OCI-LY7 (cell line): ENCODE measurements around the gene RSPH3. TPM values are rescaled to one million over a fixed set of nuclear protein-coding genes. Genes with fewer than 3 reads are reported as not detected.

ENCODE experiments used
- BruUV-seq: library from RNA; stranded (reverse); fragments of 400-500 nt; replicated peaks from 2 replicates; lab custom pipeline; 2021; lab: Mats Ljungman, UMichigan
- CTCF ChIA-PET: fragments of 300-600 bp; sonication (Branson Sonifier 250); formaldehyde crosslinking; loops from one replicate; lab custom pipeline; 2022; ENCODE audit warnings: antibody characterized with exemption; ENCODE audit not compliant: unreplicated experiment; lab: Charles Lee
- POLR2A ChIA-PET: fragments of 300-600 bp; sonication (Branson Sonifier 250); formaldehyde crosslinking; loops from one replicate; lab custom pipeline; 2022; ENCODE audit warnings: antibody characterized with exemption; lab: Charles Lee
- DNase-seq: peaks from one replicate; pipeline ENCODE4 v3.0.0-alpha.2; 2015; ENCODE audit warnings: low spot score
- H2AFZ ChIP-seq: fragments of 200-600 bp; sonication (generic), shearing (Covaris generic); 2 replicates; pipeline ENCODE4 v1.6.1; 2014; ENCODE audit warnings: mild to moderate bottlenecking, antibody characterized with exemption, low read length, moderate library complexity
- H3K27ac ChIP-seq: fragments of 200-600 bp; sonication (generic); 2 replicates; pipeline ENCODE4 v1.5.1; 2014; ENCODE audit warnings: mixed run types, low read depth, mild to moderate bottlenecking, moderate library complexity, low read length, inconsistent platforms; ENCODE audit not compliant: poor library complexity, severe bottlenecking
- H3K36me3 ChIP-seq: fragments of 200-600 bp; sonication (generic); 2 replicates; pipeline ENCODE4 v1.6.1; 2014; ENCODE audit warnings: mild to moderate bottlenecking, antibody characterized with exemption, low read length, moderate library complexity, mixed read lengths; ENCODE audit not compliant: insufficient read depth
- H3K4me1 ChIP-seq: fragments of 200-600 bp; sonication (generic); 2 replicates; pipeline ENCODE4 v1.5.1; 2014; ENCODE audit warnings: mild to moderate bottlenecking, low read length; ENCODE audit not compliant: insufficient read depth, poor library complexity, severe bottlenecking
- H3K4me2 ChIP-seq: fragments of 200-600 bp; sonication (generic); 2 replicates; pipeline ENCODE4 v1.6.1; 2014; ENCODE audit warnings: mild to moderate bottlenecking, low read length
- H3K4me3 ChIP-seq: fragments of 200-600 bp; sonication (generic); 2 replicates; pipeline ENCODE4 v1.5.1; 2014; ENCODE audit warnings: mild to moderate bottlenecking, low read depth, low read length; ENCODE audit not compliant: poor library complexity, severe bottlenecking
- H3K79me2 ChIP-seq: fragments of 200-600 bp; sonication (generic); 2 replicates; pipeline ENCODE4 v1.6.1; 2016; ENCODE audit warnings: low read depth, mild to moderate bottlenecking, low read length, moderate library complexity, mixed read lengths; ENCODE audit not compliant: insufficient read depth
- H3K9me2 ChIP-seq: fragments of 200-600 bp; sonication (generic); 2 replicates; pipeline ENCODE4 v1.6.1; 2016; ENCODE audit warnings: mild to moderate bottlenecking, low read length, mixed read lengths; ENCODE audit not compliant: insufficient read depth
- H3K9me3 ChIP-seq: fragments of 200-600 bp; sonication (generic); 2 replicates; pipeline ENCODE4 v1.6.1; 2014; ENCODE audit warnings: mild to moderate bottlenecking, mixed run types, low read length, mixed read lengths
- H4K20me1 ChIP-seq: fragments of 200-600 bp; sonication (generic); 2 replicates; pipeline ENCODE4 v1.6.1; 2014; ENCODE audit warnings: mild to moderate bottlenecking, antibody characterized with exemption, low read length, moderate library complexity, mixed read lengths; ENCODE audit not compliant: insufficient read depth
- CTCF ChIP-seq: fragments of 200-600 bp; sonication (generic); conservative IDR thresholded peaks from 2 replicates; pipeline ENCODE4 v1.5.1; 2014; ENCODE audit warnings: mild to moderate bottlenecking, antibody characterized with exemption, low read length, moderate library complexity, mixed read lengths
- EZH2phosphoT487 ChIP-seq: fragments of 200-600 bp; sonication (generic); IDR thresholded peaks from 2 replicates; pipeline ENCODE4 v1.6.1; 2018; ENCODE audit warnings: low read depth, borderline replicate concordance, mild to moderate bottlenecking, mixed run types, antibody characterized with exemption, low read length, moderate library complexity, mixed read lengths
- intact Hi-C: fragments of 100-400 bp; cut with micrococcal nuclease; formaldehyde crosslinking; loops from one replicate; pipeline ENCODE4 v1.10.0; 2022; ENCODE audit not compliant: unreplicated experiment
- total RNA-seq, 2 experiments: library from RNA; depleted of rRNA in 1 of 2; stranded (reverse); fragments of >200 nt in 1 of 2; shearing (Covaris generic) in 1 of 2; gene quantifications; 2 replicates each; pipeline ENCODE4 v1.2.3, GENCODE V29; 2014 to 2022

The RSPH3 gene
- total RNA-seq, 2 experiments from 2014 or later: 2.7 to 6.5 TPM

GRCh38 chr6:158938811-158939254, 61.2 kb downstream of the RSPH3 start:
- intact Hi-C loops: no loop called here
- H3K36me3 ChIP-seq: no peaks in the 10 kb centered on the region
- no peaks in the 10 kb centered on the region for H3K79me2 ChIP-seq
- peaks cover 15% of the 10 kb centered on the region for H3K4me1 ChIP-seq
- H3K9me3 ChIP-seq: no peaks in the 10 kb centered on the region
- no peaks in the 10 kb centered on the region for H4K20me1 ChIP-seq
- peak; percentile 48 for DNase-seq
- no peak overlapping the region for H3K4me3 ChIP-seq
- H3K27ac ChIP-seq: no peak overlapping the region
- no TSS peak for BruUV-seq
- ChIA-PET POLR2A (interaction anchor here (0.6 to 1.6 kb wide), 2 partner anchors 10 to 71 kb away, joined by 3 to 6 read pairs; no protein-coding TSS in a partner anchor), CTCF (no interaction called here)
- no peaks in the 10 kb centered on the region for H3K9me2 ChIP-seq
- H2AFZ ChIP-seq: no peak overlapping the region; the same call in 1 of the 2 replicates
- peak overlapping the region; percentile 38; the same call in 1 of the 2 replicates for H3K4me2 ChIP-seq
- TF ChIP-seq EZH2phosphoT487 (no peak), CTCF (no peak)

- Histone ChIP-seq H3K36me3 (no peaks in the 10 kb centered on the region), H2AFZ (no peak overlapping the region; the same call in 1 of the 2 replicates), H4K20me1 (no peaks in the 10 kb centered on the region), H3K4me2 (peak overlapping the region; percentile 38; the same call in 1 of the 2 replicates), H3K27ac (no peak overlapping the region), H3K4me1 (peaks cover 15% of the 10 kb centered on the region), H3K4me3 (no peak overlapping the region), H3K9me2 (no peaks in the 10 kb centered on the region), H3K79me2 (no peaks in the 10 kb centered on the region), H3K9me3 (no peaks in the 10 kb centered on the region)
- BruUV-seq: no TSS peak
- POLR2A ChIA-PET: interaction anchor here (0.9 to 1.6 kb wide), 2 partner anchors 9 to 70 kb away, joined by 4 to 6 read pairs; no protein-coding TSS in a partner anchor
- TF ChIP-seq EZH2phosphoT487 (no peak), CTCF (no peak)
- DNase-seq: no peak
- CTCF ChIA-PET: no interaction called here
- intact Hi-C loops: no loop called here
Observed at GRCh38 chr6:158938220-158938619, 61.8 kb downstream of the RSPH3 start.

GRCh38 chr6:158934157-158934556, 65.8 kb downstream of the RSPH3 start:
- ChIA-PET CTCF (no interaction called here), POLR2A (interaction anchor here (0.6 to 0.7 kb wide), 2 partner anchors 25 to 290 kb away, joined by 3 read pairs; no protein-coding TSS in a partner anchor)
- TF ChIP-seq CTCF: no peak
- TF ChIP-seq EZH2phosphoT487: no peak
- no peak for DNase-seq
- no TSS peak for BruUV-seq
- H3K9me3 ChIP-seq: no peaks in the 10 kb centered on the region
- intact Hi-C loops: no loop called here
- no peak overlapping the region for H3K4me2 ChIP-seq
- no peaks in the 10 kb centered on the region for H3K79me2 ChIP-seq
- peaks cover 10% of the 10 kb centered on the region for H3K4me1 ChIP-seq
- no peaks in the 10 kb centered on the region for H3K36me3 ChIP-seq
- no peak overlapping the region for H2AFZ ChIP-seq
- no peaks in the 10 kb centered on the region for H4K20me1 ChIP-seq
- no peaks in the 10 kb centered on the region for H3K9me2 ChIP-seq
- no peak overlapping the region for H3K4me3 ChIP-seq
- H3K27ac ChIP-seq: no peak overlapping the region
